GM18870 (cell line): ENCODE data around the gene AARS2.
"Not testable (repeated sequence)": the region's sequence is repeated elsewhere in the genome, so short reads cannot be mapped to it uniquely, and the experiment has no call there.

ENCODE experiments used
- ATAC-seq: cut with Tn5 transposase; IDR thresholded peaks from one replicate; pipeline ENCODE4 v1.9.1; 2021; ENCODE audit warnings: moderate library complexity; ENCODE audit not compliant: unreplicated experiment

Gene AARS2

DNA sequence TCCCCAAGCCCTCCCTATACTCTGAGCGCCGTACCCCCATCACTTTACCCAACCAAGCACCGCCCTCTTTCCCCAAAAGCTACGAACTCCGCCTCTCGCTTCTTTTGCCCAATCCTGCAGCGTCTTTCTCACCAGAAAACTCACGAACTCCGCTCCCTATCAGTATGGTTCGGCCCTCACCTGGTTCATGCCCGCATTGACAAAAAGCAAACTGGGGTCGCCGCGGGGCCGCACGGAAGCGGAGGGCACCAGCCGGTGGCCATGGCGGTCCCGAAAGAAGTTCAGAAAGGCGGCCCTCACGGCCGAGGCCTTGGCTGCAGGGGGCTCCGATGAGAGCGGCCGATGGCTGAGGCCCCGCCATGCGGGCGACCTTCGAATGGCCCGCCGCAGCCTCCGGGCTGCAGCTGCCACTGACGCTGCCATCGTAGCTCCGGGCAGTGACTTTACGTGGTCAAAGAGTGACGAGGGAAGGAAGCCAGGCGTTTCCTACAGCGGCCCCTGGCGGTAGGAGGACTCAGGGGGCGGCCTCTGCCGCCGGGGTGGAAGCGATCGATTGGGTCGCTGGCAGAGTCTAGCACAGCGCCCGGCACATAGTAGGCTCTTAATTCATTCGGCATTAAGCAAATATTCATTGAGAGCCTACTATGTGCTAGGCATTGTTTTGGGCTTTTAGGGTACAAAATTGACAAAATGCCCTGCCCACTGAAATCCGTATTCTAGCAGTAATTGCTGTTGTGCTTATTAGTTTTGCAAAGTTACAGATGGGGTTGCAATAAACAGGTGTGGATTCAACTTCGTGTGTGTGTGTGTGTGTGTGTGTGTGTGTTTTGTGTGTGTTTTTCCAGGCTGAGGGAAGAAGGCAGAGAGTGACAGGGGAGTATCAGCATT, at the start of gene AARS2:
AARS2 (minus strand) TSS at position 447 of the 888 bp plus-strand sequence; CDS start at position 423, 24 bp downstream.
- ATAC-seq = peak; percentile 77

DNA sequence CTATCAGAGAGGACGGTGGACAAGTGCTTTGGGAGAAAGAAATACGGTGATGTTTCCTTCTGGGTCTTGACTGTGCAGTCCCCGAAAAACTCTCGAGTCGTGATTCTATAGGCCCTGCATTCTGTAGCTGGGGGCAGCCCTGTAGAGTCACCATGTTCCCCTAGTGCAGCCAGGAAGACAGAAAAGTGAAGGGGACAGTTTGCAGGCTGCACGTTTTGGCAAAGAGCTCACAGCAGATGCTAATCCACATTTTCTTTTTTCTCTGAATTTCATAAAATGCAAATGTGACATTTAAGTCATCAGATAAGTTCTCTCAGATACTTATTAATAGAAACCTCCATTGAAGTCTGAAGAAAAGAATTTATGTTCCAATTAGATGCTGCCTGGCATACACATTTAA, 48.8 kb upstream of the AARS2 start:
- no peak for ATAC-seq

DNA sequence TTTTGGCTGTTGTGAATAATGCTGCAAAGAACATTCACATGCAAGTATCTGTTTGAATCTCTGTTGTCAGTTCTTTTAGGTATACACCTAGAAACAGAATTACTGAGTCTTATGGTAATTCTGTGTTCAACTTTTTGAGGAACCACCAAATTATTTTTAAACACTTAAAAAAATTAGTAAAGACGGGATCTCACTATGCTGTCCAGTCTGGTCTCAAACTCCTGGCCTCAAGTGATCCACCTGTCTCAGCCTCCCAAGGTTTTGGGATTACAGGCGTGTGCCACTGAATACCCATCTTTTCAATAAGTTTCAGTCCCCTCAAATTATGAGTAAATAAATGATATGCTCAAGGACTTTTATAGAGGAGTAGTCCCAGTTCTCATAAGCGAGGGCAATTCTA, 46.8 kb upstream of the AARS2 start:
- ATAC-seq = no peak

DNA sequence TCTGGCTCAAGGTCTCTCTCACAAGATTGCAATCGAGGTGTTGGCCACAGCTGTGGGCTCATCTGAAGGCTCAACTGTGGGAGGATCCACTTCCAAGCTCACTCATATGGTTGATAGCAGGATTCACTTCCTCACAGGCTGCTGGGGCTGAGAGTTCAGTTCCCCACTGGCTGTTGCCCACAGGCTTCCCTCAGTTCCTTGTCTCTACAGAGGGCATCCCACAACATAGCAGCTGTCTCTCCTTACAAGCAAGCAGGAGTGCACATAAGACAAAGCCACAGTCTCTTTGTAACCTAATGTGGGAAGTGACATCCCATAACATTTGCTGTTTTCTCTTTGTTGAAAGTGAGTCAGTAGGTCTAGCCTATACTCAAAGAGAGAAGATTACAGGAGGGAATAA, 43.3 kb upstream of the AARS2 start:
- ATAC-seq = no peak

DNA sequence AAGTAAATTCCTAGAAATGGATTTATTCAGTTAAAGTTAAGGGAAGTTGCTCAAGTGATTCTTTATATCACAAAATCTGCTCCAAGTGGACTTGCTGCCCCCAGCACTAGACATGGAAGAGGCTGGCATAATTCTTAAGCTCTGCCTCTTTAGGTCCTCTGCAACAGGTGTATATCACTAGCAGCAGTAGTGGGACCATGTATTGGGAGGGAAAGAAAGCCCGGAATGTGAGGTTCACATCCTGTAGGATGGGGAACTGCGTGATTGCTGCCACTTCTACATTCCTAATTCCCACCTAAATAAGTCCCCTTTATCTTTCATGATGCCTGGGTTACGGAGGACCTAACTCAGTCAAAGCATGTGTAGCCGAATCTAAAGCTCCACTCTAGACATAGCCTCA, 42.5 kb upstream of the AARS2 start:
- no peak for ATAC-seq

DNA sequence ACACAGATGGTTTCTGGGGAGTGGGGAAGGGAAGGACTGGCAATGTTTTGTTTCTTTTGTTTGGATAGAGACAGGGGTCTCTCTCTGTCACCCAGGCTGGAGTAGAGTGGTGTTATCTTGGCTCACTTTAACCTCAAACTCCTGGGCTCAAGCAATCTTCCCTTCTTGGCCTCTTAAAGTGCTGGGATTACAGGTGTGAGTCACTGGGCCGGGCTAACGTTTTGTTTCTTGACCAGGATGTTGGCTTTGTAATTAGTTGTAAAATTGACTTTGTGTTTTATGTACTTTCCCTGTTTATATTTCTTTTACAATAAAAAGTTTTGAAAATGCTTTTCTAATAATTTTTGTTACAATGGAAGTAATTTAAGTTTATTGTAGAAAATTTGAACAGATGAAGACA, 40.2 kb upstream of the AARS2 start:
- ATAC-seq = no peak

DNA sequence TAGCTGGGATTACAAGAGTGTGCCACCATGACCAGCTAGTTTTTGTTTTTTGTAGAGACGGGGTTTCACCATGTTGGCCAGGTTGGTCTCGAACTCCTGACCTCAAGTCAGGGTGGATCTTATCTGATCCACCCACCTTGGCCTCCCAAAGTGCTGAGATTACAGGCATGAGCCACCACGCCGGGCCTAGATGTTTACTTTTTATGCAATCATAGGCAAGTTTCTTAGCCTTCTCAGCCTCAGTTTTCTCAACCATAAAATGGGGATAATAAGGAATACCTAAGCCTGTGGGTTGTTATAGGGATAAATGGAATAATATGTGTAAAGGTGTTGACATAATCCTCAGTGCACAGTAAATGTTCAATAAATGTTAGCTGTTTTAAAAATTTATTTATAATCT, 39.1 kb upstream of the AARS2 start:
- ATAC-seq = no peak

DNA sequence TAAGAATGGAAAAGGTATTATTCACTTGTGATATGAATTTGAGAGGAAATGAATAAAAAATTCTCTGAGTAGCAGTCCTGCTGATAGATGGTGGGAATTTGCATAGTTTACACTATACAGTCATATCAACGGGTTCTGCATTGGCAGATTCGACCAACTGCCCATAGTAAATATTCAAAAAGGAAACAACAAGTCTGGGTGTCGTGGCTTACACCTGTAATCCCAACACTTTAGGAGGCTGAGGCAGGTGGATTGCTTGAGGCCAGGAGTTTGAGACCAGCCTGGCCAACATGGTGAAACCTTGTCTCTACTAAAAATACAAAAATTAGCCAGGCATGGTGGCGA, 37.5 kb upstream of the AARS2 start:
- ATAC-seq = not testable (repeated sequence)

DNA sequence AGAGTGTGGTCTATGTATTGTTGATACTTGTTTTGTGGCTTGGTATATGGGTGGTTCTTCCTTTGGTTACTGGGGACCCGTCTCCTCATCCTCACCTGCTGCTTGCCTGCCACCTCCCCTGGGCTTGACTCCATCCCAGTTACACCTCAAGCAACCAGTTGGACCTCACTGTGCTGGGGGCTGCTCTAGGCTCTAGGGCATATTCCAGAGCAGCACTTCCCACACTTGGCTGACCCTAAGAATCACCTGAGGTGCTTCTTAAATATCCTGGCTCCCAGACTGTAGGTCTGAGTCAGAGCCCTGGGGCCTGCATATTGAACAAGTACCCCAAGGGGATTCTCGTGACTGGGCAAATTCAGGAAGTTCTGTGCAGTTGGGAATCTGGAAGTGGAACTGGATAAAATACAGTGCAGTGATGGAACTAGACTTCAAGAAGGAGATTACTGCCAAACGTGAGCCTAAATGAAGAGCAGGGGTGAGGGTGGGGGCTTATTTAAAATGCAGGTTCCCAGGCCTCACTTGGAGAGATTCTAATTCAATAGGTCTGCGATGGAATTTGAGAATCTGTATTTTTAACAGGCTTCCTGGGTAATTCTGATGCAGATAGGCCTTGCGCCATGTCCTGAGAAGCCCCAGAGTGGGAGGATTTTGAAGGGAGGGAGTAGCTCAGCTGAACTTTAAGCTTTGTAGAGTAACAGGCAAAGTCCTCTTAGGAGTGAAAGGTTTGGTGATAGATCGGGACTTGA, 36.9 kb upstream of the AARS2 start:
- no peak for ATAC-seq

DNA sequence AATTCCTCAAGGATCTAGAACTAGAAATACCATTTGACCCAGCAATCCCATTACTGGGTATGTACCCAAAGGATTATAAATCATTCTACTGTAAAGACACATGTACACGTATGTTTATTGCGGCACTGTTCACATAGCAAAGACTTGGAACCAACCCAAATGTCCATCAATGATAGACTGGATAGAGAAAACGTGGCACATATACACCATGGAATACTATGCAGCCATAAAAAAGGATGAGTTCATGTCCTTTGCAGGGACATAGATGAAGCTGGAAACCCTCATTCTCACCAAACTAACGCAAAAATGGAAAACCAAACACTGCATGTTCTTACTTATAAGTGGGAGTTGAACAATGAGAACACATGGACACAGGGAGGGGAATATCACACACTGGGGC, 33.7 kb upstream of the AARS2 start:
- not testable (repeated sequence) for ATAC-seq

DNA sequence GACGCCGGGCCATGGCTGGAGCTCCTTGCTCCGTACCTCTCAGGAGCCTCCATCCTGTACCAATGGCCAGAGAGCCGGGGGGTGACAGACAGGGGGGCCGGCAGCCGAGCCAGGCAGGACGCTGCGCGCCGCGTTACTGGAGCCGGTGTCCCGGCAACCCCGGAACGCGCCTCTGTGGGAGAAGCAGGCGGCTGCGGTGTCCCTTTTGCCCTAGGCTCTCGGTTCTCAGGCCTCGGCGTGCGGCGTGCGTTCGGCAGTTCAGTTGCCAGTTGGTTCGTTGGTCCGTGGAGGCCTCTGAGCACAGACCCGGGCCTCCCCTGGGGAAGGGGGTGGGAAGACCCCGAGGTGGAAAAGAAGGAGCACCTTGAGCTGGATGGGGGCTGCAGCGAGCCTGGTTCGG, 29.3 kb upstream of the AARS2 start, which contains the start of gene SPATS1:
SPATS1 (plus strand) TSS at position 162 of the 400 bp plus-strand sequence. CDS start 446 bp downstream, outside the sequence.
- ATAC-seq = no peak

DNA sequence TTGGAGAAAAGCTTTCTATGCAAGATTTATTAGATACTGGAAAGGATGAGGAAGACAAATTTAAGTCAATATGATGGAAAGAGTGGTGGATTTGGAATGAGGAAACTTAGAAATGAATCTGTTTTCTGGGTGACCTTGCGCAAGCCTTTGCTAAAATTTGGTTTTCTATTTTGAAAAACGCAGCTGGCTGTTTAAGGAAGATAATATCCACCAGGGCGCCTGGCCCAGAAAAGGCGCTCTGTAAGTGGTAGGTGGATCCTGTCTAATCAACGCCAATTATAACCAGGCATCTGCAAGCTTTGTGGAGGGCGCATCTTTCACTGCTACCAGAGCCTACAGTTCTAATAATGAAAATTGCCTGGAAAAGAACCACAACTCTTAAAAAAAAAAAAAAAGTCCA, 28.9 kb upstream of the AARS2 start:
- no peak for ATAC-seq

DNA sequence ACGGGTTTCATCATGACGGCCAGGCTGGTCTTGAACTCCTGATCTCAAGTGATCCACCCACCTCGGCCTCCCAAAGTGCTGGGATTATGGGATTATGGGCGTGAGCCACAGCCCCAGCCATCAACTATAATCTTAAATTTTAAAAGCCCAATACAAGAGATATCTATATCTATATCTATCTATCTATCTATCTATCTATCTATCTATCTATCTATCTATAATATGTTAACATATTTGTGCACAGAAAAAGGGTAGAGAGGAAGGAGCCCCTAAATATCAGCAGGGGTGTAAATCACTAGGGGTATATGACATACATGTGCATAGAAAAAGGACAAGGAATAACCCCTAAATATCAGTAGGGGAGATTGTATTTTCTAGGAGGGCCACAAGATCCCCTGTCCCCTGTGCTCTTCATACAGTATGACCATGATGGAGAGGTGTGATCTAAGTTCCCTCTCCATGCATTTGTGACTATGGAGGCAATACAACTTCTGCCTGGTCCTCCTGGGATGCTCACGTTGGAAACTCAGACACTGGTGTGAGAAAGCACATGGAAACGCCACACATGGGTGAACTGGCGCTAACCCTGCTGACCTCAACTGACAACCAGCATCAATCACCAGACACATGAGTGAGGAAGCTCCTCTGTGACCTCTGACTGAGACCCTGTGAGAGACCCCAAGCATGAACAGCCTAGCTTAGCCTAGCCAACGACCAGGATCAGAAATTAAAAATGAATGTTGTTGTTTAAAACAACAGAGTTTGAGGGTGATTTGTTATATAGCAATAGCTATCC, 28.1 kb upstream of the AARS2 start:
- ATAC-seq = no peak

DNA sequence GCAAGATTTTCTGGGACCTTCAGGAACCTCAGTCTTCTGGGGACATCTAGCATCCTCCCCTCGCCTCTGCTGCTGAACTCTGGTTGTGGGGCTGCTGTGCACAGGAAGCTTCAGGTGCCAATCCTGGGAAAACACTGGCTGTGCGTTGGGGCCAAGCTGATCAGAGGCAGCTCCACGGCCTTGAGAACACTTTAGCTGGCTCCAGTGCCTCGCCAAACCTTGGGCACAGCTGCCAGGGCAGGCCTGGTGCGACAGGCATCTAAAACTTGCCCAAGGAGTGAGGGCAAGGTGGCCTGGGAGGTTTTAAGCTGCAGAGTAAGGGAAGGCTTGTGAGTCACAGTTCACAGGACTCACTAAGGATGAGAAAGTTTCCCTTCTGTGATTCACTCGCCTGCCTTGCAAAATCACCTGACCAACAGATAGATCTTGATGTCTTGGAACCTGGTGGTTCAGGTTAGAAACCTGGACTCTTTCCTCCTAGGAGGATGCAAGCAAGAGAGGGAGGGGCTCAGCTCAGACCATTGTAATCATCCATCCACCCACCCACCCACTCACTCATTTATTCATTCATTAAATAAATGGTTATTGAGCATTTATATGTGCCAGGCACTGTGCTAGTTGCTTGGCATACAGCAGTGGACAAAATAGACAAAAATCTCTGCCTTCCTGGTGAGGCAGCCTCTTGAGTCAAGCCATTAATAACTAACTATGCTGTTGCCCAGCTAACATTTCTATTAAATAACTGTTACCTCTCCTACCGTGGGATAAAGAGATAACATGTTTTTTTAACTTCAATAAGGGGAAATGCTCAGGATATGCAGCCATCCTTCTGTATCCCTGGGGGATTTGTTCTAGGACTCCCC, 26.8 kb upstream of the AARS2 start:
- no peak for ATAC-seq

DNA sequence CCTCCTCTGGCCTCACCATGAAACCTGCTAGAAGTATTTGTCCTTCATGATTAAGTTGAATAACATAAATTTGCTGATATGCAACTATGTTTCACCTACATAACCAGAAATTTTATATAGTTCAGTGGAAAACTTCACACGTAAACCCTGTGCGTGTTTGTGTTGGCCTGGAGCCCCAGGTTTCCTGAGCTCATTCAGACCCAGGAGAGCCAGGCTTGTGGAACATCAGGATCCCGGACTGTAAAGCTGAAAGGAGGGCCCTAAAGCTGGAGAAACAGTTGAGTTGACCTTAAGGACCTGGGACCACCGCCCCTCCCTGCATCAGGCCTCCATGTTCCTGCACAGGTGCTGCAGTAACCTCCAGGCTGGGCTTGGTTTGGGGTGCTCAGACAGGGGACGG, 26.2 kb upstream of the AARS2 start:
- ATAC-seq = no peak

DNA sequence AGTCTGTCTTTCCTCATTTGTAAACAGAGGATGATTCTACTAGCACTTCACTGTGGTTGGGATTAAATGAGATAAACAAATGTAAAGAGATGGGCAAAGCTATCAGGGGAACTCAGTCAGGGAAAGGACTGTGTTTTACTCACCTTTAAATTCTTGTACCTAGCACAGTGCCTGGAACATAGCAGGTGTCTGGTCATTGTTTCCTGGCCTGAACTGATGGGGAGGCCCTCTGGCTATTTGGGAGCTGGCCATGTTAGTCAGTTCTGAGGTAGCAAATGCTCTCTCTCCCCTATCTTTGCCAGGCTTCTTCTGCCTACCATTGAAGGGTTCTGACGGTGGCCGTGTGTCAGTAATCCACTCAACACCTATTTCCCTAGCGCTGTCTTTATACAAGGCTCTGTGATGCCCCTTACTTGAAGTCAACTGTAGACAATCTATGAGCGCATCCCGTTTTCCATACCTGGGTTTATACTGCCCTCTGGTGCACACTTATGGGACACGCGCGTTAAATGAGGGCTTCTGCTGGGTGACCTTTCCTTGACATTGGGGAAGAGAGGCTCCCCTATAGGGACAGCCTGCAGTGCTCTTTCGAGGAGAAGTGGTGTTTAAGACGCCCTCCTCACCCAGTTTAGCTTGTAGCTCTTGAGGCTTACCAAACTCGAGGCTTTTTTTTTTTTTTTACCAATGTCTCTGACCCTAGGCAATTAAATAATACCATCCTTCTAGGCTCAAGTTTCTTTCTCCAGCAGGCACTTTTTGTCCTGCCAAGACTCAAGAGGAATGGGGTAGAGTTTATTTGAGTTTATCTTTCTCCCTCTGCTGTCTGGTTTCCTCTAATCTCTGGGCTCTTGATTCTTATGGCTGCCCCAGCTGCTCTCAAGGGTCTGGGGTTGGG, 25.3 kb upstream of the AARS2 start:
- no peak for ATAC-seq

DNA sequence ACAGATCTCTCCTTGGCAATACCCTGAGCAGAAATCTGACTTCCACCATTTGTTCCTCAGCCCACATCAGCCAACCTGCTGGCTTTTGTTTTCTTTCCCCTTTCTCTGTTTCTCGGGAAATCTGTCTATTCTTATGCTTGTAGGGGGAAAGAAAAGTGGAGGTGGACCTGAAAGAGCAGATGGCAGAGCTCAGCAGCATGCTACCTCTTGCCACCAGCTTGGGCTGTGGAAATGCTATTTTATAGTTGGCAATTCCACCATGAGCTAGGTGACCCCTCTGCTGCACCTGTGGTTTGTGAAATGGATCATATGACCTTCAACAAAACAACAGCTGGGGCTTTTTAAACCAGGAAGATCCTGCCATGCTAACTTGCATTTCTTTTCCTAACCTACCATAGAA, 22.5 kb upstream of the AARS2 start:
- no peak for ATAC-seq

DNA sequence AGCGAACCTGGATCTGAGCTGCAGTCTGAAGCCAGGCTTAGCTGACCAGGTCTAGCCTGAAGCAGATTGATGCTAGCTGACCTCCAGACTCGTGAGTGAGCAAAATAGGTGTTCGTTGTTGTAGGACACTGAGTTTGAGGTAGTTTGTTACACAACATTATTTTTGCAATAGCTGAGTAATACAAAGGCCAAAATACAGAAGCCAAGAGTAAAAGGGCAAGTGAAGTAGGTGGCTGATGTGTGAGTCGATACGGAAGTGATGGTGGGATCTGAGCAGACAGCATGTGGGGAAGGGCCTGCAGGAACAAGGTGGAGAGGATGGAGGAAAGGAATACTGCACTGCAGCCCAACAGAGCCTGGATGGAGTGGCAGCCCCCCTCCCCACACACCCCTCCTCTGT, 20.8 kb upstream of the AARS2 start:
- no peak for ATAC-seq

DNA sequence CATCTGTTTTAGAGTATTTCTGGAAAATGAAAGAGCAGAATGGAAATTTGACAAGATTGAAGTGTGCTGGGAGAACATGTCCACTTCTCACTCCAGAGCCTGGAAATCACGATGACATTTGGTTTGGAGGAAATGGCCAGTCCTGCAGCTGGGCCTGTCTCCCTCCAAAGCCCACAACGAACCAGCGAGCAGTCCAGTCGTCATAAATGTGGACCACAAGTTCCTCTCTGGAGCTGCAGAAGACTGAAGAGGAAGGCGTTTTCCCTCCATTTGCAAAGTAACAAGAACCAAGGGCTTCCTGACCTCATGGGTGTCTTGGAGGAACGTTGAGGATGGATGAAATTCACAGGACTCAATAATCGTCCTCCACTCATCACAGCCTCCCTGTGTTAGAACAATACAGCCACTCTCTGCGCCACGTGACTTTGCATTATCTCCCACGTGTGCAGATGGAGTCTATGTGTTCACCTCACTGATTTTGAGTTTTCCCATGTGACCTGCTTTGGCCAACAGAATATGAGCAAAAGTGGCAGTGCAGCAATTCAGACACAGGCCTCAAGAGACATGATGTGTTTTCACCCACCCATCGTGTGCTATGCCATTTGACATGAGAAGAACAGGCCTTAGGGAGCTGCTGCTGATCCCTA, 20.2 kb upstream of the AARS2 start:
- ATAC-seq = no peak
